ENCODE measurements around the gene MYO1B.
"Not testable (repeated sequence)": the region's sequence is repeated elsewhere in the genome, so short reads cannot be mapped to it uniquely, and the experiment has no call there.

DNA sequence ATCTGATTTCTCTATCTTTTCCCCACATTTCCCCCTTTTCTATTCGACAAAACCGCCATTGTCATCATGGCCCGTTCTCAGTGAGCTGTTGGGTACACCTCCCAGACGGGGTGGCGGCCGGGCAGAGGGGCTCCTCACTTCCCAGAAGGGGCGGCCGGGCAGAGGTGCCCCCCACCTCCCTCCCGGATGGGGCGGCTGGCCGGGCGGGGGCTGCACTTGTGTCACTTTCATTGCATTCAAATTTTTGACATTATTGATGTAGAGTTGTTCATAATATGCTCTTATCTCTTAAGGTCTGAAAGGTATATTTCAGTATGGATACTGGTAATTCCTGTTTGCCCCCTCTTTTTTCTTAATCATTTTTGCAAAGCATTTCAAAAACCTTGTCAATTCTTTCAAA is 211.3 kb downstream of the MYO1B start:
- TF ChIP-seq EZH2 (IDR thresholded peaks at IDR 0.05; ENCODE audit: insufficient read depth, poor library complexity, severe bottlenecking); EZH2phosphoT487 (IDR thresholded peaks at IDR 0.05; ENCODE audit: insufficient read depth, low read depth): not testable (repeated sequence)

Measured in GM23248 (cell line).